ENCODE results near the gene RAI14.
"Not testable (repeated sequence)": the region's sequence is repeated elsewhere in the genome, so short reads cannot be mapped to it uniquely, and the experiment has no call there.

RAI14 gene

DNA sequence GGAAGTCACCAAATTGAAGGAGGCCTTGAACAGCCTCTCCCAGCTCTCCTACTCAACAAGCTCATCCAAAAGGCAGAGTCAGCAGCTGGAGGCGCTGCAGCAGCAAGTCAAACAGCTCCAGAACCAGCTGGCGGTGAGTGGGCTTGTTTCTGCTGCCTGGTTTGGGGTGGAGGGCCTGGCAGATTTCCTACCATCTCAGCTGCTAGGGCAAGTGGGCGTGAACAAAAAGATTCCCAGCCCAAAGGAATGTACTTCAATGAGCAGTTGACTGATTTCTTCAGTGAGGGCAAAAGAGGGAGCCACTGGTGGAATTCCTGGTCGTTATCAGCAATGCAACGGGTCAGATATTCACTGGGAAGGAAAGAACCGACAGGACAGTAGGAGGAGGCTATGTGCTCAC, 170.2 kb downstream of the RAI14 start:
- no peak overlapping the region for H3K4me3 ChIP-seq (ENCODE audit: low read depth, low read length)
- no peak for TF ChIP-seq CTCF (IDR thresholded peaks at IDR 0.05; ENCODE audit: insufficient read depth, low read depth, low read length, missing control alignments)
- DNase-seq (ENCODE audit: low read depth) = no peak

DNA sequence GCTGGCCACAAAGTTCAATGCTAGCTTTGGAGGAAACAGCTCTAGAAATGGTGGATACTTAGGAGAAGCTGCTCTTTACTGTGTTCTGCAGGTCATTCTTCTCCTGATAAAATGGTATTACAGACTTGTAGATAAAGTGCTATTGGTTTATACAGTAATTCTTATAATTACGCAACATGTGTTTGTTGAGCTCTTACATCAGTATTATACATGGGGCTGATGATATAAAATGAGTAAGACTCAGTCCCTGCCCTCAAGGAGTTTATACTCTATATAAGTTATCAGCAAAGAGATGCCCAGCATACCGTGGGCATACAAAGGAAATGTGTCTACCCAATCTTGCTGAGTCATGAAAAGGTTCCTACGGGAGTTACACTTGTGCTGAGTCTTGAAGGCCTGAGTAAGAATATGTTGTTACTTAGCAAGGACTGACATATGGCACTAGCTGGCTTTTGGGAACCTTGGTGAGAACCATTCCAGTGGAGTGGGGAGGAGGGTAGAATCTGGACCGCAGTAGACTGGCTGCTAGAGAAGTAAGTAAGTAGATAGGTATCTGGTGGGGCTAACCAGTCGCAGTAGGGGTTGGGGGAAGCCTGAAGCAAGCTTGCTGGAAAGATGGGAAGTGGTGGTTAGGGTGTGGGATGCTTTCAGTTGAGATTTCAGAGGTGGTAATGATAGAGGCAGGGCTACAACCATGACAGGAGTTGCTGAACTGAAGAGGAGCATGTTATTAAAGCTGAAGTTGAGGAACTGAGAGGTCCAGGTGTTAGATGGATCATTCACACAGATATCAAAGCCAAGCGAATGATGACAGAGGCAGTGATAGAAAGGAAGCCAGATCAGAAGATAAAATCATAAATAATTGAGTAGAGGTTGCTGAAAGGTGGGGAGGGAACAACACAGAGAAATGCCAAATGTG, 171.7 kb downstream of the RAI14 start:
- no peak for TF ChIP-seq CTCF (IDR thresholded peaks at IDR 0.05; ENCODE audit: insufficient read depth, low read depth, low read length, missing control alignments)
- DNase-seq (ENCODE audit: low read depth) = no peak
- H3K4me3 ChIP-seq (ENCODE audit: low read depth, low read length) = no peak overlapping the region

GRCh38 chr5:34830827-34831226, 174.7 kb downstream of the RAI14 start:
- not testable (repeated sequence) for H3K4me3 ChIP-seq (ENCODE audit: low read depth, low read length); DNase-seq (ENCODE audit: low read depth)

DNA sequence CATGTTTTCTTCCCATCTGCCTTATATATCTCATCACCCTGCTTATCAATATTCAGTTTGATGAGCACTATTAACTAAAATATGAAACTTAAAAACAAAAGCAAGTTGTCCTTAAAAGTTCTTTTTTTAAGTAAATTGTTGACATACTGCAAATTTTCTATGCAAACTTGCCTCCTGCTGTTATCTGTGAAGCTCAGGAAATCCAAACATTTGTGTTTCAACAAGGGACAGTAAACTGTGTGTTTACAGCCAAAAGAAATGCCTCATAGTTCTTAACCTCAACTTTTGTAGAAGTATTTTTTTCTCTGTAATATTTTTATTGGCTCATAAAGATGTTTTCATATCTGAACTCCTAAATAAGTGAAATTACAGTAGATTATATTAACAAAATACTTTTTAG, 175.2 kb downstream of the RAI14 start:
- no peak for TF ChIP-seq CTCF (IDR thresholded peaks at IDR 0.05; ENCODE audit: insufficient read depth, low read depth, low read length, missing control alignments)
- DNase-seq (ENCODE audit: low read depth) = no peak
- H3K4me3 ChIP-seq (ENCODE audit: low read depth, low read length) = no peak overlapping the region

- H3K4me3 ChIP-seq (ENCODE audit: low read depth, low read length) = no peak overlapping the region
- no peak for DNase-seq (ENCODE audit: low read depth)
- TF ChIP-seq CTCF (IDR thresholded peaks at IDR 0.05; ENCODE audit: insufficient read depth, low read depth, low read length, missing control alignments) = no peak
These were observed 176.4 kb downstream of the RAI14 start for GRCh38 chr5:34832568-34832967.

GRCh38 chr5:34833090-34833489, 177.0 kb downstream of the RAI14 start:
- DNase-seq (ENCODE audit: low read depth) = no peak
- no peak overlapping the region for H3K4me3 ChIP-seq (ENCODE audit: low read depth, low read length)
- no peak for TF ChIP-seq CTCF (IDR thresholded peaks at IDR 0.05; ENCODE audit: insufficient read depth, low read depth, low read length, missing control alignments)

DNA sequence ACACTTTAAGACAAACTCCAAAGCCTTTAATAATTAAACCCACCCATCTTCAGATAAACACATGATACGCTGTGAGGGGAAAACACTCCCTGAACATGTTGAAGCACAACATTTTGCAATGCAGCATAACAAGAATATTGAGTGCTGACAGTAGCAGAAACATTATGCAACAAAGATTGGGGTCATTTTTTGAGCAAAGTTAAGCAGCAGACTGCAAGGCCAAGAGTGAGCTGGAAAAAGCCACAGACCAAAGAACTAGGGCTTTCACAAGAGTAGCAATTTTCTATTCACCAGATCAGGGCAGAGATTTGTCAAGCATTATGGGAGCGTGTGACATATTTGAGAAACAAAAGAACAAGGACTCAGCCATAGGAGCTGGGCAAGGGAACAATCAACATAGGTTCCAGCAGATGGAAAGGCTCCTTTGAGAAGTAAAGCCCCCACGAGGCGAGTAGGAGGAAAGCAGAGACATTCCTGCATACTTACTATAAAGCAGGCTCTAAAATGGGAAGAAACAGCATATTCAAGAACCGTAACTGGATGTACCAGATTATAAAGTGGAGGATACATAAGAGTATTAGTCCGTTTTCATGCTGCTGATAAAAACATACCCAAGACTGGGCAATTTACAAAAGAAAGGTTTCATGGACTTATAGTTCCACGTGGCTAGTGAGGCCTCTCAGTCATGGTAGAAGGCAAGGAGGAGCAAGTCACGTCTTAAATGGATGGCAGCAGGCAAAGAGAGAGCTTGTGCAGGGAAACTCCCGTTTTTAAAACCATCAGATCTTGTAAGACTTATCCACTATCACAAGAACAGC, 178.1 kb downstream of the RAI14 start:
- TF ChIP-seq CTCF (IDR thresholded peaks at IDR 0.05; ENCODE audit: insufficient read depth, low read depth, low read length, missing control alignments) = no peak
- DNase-seq (ENCODE audit: low read depth) = no peak
- H3K4me3 ChIP-seq (ENCODE audit: low read depth, low read length) = no peak overlapping the region

Data from GM12865 (cell line).